GM19239 (cell line): ENCODE results near the gene VDAC1.
"Not testable (repeated sequence)": the region's sequence is repeated elsewhere in the genome, so short reads cannot be mapped to it uniquely, and the experiment has no call there.

Experiments used
- DNase-seq: peaks from one replicate; pipeline ENCODE4 v3.0.0; 2011; ENCODE audit warnings: low spot score; ENCODE audit not compliant: insufficient read length
- FAIRE-seq: peaks from 2 replicates; lab custom pipeline; 2011; peaks lifted over from hg19 to GRCh38; lab: Jason Lieb, UNC

Gene VDAC1

GRCh38 chr5:133945568-133945967, 59.2 kb downstream of the VDAC1 start:
- no peak for DNase-seq
- FAIRE-seq = no peak

GRCh38 chr5:133944263-133945185, 60.3 kb downstream of the VDAC1 start:
- no peak for FAIRE-seq
- DNase-seq = no peak

DNA sequence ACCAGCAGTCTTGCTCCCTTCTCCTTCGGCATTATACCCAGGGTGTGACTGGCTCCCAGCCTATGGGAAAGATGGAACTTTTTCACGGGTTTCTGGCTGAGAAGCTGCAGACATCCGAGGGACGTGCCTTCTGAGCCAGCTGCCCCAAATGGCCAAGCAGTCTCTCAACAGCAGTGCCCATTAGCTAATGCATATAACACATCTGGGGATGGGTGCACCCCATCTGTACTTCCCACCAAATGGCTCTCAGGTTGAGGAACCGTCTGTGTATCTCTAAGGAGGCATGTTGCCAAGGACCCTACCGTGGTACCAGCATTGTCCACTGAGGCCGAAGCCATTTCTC, 61.3 kb downstream of the VDAC1 start:
- no peak for DNase-seq
- FAIRE-seq = no peak

GRCh38 chr5:133942614-133943474, 61.9 kb downstream of the VDAC1 start:
- no peak for DNase-seq
- FAIRE-seq = no peak

DNA sequence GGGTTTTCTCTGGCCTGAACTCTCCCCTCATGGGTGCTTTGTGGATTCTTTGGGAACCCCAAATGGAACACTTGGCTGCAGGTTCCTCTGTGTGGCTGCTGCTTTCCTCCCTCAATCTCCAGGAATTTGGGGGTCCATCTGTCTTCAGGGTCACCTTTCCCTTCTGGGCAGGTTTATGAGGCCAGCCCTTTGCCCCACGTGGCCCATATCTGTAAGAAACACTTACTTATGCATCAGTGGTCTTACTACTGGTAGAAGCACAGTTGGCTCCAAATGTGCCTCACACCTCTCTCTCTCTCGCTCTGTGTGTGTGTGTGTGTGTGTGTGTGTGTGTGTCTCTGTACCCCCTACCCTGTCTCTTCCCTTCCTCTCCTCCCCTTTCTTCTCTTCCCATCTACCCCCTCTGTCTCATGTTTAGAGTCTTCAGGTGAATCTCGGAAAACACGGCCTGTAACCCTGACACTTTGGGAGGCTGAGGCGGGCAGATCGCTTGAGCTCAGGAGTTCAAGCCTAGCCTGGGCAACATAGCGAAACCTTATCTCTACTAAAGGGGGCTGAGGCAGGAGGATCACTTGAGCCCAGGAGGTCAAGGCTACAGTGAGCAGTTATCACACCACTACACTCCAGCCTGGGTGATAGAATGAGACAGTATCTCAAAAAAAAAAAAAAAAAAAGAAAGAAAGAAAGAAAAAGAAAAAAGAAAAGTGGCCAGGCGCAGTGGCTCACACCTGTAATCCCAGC, 63.1 kb downstream of the VDAC1 start:
- DNase-seq = no peak
- no peak for FAIRE-seq

DNA sequence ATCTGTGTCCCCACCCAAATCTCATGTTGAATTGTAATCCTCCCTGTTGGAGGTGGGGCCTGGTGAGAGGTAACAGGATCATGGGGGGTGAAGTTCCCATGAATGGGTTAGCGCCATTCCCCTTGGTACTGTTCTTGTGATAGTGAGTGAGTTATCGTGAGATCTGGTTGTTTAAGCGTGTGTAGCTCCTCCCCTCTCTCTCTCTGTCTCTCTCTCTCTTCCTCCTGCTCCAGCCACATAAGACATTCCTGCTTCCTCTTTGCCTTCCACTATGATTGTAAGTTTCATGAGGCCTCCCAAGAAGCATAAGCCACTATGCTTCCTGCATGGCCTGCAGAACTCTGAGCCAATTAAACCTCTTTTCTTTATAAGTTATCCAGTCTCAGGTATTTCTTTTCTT, 65.1 kb downstream of the VDAC1 start:
- DNase-seq (no peak), FAIRE-seq (no peak)

DNA sequence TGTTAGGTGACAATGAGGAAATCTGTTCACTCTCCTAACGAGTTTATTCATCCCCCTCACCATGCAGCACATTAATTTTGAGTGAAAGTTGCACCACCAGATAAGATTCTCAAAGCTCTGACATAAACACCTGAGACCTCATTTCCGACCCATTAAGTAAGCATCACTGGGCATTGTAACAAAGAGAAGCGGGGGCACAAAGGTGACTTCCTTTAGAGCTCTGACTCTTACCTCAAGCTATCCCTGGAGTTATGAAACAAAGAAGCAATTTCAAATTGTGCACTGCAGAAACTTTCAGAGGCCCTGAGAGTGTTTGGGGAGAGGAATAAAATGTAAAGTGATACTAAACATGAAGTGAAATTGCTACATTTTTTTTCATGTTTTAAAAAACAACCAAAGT, 65.8 kb downstream of the VDAC1 start:
- FAIRE-seq (peak; percentile 56), DNase-seq (no peak)

DNA sequence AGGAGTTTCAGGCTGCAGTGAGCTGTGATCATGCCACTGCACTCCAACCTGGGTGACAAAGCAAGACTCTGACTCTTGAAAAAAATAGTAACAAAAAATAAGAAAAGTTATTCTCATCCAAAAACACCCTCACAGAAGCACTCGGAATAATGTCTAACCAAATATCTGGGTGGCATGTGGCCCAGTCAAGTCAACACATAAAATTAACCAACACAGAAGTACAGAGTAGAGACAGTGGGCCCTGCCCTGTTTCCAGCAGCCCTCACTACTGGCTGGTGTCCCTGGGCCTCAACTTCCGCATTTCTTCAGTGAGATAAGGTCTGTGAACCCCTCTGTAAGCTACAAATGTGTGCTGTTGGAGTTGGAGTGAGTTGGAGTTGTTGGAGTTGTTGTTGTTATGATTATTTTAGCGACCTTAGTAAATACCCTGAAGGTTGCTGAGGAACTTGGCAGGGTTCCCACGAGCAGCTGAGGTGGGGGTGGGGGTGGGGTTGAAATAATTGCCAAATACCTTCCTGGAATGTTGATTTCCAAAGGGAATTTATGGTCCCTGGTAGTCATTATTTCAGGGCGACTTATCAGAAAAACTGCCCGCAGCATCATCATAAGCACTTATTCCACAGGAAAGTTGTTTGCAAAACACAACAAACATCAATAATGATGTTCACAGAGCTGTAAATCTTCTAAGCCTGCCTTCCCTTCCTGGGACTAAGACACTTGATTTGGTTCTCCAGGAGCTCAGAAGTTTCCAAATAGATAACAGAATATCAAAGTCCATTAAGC, 66.5 kb downstream of the VDAC1 start:
- no peak for FAIRE-seq
- no peak for DNase-seq

DNA sequence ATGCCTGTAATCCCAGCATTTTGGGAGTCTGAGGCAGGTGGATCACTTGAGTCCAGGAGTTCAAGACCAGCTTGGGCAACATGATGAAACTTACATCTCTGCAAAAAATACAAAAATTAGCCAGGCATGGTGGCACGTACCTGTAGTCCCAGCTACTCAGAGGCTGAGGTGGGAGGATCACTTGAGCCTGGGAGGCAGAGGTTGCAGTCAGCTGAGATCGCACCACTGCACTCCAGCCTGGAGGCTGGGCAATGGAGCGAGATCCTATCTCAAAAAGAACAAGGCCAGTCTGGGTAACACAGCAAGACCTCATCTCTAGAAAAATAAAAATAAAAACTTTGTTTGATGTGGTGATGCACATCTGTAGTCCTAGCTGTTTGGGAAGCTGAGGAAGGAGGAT, 67.1 kb downstream of the VDAC1 start:
- not testable (repeated sequence) for FAIRE-seq, DNase-seq

- DNase-seq (no peak), FAIRE-seq (no peak)
Measured at GRCh38 chr5:133936651-133937015, 68.1 kb downstream of the VDAC1 start.

- not testable (repeated sequence) for DNase-seq, FAIRE-seq
Measured at GRCh38 chr5:133935991-133936650, 68.7 kb downstream of the VDAC1 start.

DNA sequence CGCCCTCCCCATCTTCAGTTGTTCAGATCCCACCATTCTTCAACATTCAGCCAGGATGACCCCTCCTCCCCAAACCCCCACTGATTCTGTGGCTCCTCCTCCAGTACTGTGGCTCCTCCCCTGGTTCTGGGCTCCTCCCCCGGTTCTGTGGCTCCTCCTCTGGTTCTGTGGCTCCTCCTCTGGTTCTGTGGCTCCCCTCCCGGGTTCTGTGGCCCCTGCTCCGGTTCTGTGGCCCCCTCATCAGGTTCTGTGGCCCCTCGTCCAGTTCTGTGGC, 69.2 kb downstream of the VDAC1 start:
- no peak for FAIRE-seq

DNA sequence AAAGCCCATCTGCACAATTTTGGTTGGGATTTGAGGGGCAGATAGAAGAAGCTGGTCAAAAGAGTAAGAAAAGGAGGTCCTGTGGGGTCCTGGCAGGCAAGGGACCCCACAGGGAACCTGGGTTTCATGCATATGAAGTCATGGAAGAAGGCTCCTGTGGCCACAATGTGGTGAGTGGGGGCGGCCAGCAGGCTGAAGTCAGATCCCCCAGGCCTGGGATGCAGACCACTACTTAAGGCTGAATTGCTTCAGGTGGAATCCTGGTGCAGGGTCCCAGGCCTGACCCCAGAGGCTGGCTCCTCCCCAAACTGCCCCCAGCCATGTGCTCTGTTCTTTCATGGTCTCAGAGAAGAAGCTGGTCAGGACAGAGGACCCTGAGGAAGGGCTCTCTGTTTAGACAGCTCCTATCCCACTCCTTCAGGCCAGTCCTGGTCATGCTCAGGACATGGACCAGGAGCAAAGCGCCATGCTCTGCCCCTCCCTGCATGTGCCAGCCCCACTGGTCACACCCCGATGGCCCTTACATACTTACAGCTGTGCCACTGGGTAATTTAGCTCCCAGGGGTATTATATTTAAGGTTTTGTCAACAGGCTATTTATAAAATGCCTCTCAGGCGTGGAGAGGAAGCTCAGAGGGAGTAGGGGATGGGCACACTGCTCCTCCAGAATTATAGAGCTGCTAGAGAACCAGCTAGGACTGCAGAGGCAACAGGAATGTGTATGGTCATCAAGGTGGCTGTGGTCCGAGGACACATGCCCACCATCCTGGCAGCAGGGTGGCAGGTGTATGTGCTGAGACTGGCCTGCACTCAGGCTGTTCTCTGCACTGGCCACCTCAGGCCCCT, 69.7 kb downstream of the VDAC1 start:
- FAIRE-seq = peak; percentile 75
- no peak for DNase-seq

More for the DNA sequence above, 69.2 kb downstream of the VDAC1 start:
- no peak for DNase-seq

GRCh38 chr5:133934311-133934710, 70.5 kb downstream of the VDAC1 start:
- FAIRE-seq = no peak
- no peak for DNase-seq

DNA sequence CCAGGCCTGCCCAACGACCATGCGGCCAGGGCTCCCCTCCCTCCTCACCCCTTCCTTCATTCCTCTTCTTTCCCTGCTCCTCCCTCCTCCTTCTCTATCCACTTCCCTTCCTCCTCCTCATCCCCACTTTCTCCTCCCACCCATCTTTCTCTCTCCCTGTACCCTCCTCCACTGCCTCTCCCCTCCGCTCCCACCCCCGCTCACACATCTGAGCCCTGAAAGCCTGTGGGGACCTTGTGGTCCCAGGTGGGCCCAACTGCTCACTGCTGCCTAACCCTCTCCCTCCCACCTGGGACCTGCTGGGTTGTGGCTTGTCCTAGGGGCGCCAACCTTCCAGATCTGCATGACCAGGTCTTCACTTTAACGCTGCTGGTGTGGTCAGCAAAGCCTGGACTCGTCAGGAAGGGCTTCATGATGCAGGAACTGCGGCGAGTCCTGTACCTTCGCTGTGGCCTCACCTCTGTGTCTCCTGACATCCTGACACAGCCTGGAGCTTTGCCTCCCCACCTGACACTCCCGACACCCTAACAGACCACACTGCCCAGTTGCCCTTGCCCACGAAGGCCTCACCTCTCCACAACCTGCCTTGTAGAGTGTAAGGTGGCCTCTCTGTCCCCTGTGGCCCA, 71.0 kb downstream of the VDAC1 start:
- DNase-seq = no peak
- FAIRE-seq = peak; percentile 56

DNA sequence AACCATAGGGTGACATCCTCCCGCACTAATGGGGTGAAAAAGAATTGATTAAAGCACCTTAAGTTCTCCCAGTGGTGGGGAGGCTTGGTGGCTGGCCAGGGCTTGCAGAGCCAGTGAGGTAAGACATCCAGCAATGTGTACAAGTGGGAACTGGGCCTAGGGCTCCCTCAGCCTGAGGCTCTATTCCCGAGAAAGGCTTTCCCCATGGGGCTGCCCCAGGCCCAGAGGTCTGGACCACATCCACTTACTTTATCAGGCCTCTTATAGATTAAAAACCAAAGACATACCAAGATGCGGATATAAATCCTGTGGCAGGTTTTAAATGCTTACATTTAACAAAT, 71.6 kb downstream of the VDAC1 start:
- DNase-seq (no peak), FAIRE-seq (no peak)

DNA sequence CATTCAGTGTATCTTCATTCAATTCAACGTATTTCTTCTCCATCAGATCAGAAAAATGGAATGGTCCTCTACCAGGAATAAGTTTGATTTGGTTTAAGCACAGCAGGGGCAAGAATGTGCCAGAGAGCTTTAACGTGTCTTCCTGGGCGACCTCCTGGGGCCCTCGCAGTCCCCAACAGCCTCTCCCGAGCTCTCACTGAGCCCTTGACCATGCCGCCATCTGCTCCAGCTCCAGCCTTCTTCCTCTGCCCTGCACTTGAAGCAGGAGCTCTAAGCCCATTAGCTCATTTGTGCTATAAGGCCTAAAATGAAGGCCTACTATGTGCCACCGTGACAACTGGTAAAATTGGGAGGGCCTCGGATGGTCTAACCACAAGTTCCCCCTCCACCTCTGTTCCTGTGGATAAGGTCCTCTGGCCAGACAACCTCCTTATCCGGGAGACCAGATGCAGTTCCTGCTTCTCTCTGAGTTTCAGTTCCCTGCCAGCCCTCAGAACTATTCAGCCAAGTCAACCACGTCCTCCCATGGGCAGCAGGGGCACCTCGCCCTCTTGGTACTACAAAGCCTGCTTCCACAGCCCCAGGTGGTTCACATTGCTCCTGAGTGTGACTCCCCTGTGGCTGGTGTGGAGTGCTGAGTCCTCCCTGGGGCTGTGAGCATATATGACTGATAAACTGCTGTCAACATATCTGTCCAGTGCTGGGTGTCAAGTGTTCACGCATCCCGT, 72.2 kb downstream of the VDAC1 start:
- DNase-seq (no peak), FAIRE-seq (peak; percentile 75)

DNA sequence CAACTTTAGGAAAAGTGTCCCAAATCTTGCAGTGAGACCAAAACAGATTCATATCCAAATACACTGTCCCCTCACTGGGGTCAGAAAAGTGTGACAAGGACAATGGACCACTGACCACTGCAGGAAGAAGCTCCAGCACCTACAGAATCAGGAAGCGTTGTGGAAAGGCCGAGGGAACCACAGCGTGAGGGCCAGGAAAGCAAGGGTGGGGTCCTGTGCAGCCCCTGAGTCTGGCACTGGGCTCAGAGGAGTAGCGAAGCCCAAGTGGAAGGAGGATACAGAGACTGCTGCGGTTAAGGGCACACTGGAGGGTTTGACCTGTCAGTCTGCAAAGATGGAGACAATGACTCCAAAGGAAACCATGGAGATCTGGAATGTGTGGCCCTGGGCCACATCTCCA, 73.2 kb downstream of the VDAC1 start:
- DNase-seq = no peak
- no peak for FAIRE-seq
